SK-N-SH (cell line): ENCODE measurements around the gene GSTM5.
"Not testable (repeated sequence)": the region's sequence is repeated elsewhere in the genome, so short reads cannot be mapped to it uniquely, and the experiment has no call there.

ENCODE experiments used
- CHD2 ChIP-seq: fragments of 150-350 bp; IDR thresholded peaks from 2 replicates; pipeline ENCODE4 v1.6.1; 2018; ENCODE audit warnings: low read length; ENCODE audit not compliant: partially characterized antibody
- EP300 ChIP-seq, 2 experiments: IDR thresholded peaks; 2 replicates each; pipeline versions ENCODE4 v1.4.0 to v1.6.1; 2012; ENCODE audit warnings: borderline replicate concordance in 1 of 2, low read depth in 1 of 2, low read length in 1 of 2
- EZH2phosphoT487 ChIP-seq: fragments of 200-600 bp; sonication (generic); IDR thresholded peaks from 2 replicates; pipeline ENCODE4 v1.6.1; 2017; ENCODE audit warnings: low read depth, mixed run types, mild to moderate bottlenecking, antibody characterized with exemption, moderate library complexity, borderline replicate concordance
- JUND ChIP-seq: IDR thresholded peaks from 2 replicates; pipeline ENCODE4 v1.4.0; 2012
- POLR2AphosphoS5 ChIP-seq: IDR thresholded peaks from 2 replicates; pipeline ENCODE4 v1.6.1; 2012; ENCODE audit warnings: low read depth, low read length
- SIN3A ChIP-seq: IDR thresholded peaks from 2 replicates; pipeline ENCODE4 v1.6.1; 2012; ENCODE audit warnings: low read depth, mild to moderate bottlenecking, low read length, moderate library complexity, borderline replicate concordance
- YY1 ChIP-seq: IDR thresholded peaks from 2 replicates; pipeline ENCODE4 v1.4.0; 2012; ENCODE audit warnings: low read depth, mild to moderate bottlenecking
- TF ChIP-seq, protein P1 (sequence below): fragments of 200-600 bp; sonication (generic); IDR thresholded peaks from 2 replicates; pipeline ENCODE4 v1.6.1; 2017; ENCODE audit warnings: antibody characterized with exemption, mild to moderate bottlenecking, moderate library complexity
- TF ChIP-seq, protein P2 (sequence below): IDR thresholded peaks from 2 replicates; pipeline ENCODE4 v1.6.1; 2012; ENCODE audit warnings: mild to moderate bottlenecking, low read depth, low read length, moderate library complexity
- TF ChIP-seq, protein P3 (sequence below): fragments of 150-350 bp; IDR thresholded peaks from 2 replicates; pipeline ENCODE4 v1.6.1; 2017; ENCODE audit warnings: antibody characterized with exemption, low read length, low read depth, borderline replicate concordance

DNA sequence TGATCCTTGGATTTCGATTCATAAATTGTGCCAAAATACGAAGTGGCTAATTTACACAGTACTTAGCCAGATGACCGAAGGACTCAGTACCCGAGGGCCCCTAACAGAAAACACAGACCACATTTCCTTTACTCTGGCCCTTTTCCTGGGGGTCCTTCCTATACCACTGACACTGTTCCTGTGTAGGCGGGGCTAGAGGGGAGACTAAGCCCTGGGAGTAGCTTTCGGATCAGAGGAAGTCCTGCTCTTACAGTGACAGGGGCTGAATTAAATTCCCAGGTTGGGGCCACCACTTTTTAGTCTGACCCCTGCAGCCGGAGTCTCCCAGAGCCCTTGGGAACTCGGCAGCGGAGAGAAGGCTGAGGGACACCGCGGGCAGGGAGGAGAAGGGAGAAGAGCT is 24.9 kb upstream of the GSTM5 start:
- TF ChIP-seq, protein P1, sequence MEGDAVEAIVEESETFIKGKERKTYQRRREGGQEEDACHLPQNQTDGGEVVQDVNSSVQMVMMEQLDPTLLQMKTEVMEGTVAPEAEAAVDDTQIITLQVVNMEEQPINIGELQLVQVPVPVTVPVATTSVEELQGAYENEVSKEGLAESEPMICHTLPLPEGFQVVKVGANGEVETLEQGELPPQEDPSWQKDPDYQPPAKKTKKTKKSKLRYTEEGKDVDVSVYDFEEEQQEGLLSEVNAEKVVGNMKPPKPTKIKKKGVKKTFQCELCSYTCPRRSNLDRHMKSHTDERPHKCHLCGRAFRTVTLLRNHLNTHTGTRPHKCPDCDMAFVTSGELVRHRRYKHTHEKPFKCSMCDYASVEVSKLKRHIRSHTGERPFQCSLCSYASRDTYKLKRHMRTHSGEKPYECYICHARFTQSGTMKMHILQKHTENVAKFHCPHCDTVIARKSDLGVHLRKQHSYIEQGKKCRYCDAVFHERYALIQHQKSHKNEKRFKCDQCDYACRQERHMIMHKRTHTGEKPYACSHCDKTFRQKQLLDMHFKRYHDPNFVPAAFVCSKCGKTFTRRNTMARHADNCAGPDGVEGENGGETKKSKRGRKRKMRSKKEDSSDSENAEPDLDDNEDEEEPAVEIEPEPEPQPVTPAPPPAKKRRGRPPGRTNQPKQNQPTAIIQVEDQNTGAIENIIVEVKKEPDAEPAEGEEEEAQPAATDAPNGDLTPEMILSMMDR, result not testable (repeated sequence)
- not testable (repeated sequence) for TF ChIP-seq JUND; YY1; EP300 (IDR thresholded peaks at IDR 0.05; ENCODE audit: borderline replicate concordance in 1 of 2, low read depth in 1 of 2, low read length in 1 of 2); CHD2; EZH2phosphoT487; SIN3A; POLR2AphosphoS5
- TF ChIP-seq, protein P2, sequence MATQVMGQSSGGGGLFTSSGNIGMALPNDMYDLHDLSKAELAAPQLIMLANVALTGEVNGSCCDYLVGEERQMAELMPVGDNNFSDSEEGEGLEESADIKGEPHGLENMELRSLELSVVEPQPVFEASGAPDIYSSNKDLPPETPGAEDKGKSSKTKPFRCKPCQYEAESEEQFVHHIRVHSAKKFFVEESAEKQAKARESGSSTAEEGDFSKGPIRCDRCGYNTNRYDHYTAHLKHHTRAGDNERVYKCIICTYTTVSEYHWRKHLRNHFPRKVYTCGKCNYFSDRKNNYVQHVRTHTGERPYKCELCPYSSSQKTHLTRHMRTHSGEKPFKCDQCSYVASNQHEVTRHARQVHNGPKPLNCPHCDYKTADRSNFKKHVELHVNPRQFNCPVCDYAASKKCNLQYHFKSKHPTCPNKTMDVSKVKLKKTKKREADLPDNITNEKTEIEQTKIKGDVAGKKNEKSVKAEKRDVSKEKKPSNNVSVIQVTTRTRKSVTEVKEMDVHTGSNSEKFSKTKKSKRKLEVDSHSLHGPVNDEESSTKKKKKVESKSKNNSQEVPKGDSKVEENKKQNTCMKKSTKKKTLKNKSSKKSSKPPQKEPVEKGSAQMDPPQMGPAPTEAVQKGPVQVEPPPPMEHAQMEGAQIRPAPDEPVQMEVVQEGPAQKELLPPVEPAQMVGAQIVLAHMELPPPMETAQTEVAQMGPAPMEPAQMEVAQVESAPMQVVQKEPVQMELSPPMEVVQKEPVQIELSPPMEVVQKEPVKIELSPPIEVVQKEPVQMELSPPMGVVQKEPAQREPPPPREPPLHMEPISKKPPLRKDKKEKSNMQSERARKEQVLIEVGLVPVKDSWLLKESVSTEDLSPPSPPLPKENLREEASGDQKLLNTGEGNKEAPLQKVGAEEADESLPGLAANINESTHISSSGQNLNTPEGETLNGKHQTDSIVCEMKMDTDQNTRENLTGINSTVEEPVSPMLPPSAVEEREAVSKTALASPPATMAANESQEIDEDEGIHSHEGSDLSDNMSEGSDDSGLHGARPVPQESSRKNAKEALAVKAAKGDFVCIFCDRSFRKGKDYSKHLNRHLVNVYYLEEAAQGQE, result not testable (repeated sequence)
- TF ChIP-seq, protein P3, sequence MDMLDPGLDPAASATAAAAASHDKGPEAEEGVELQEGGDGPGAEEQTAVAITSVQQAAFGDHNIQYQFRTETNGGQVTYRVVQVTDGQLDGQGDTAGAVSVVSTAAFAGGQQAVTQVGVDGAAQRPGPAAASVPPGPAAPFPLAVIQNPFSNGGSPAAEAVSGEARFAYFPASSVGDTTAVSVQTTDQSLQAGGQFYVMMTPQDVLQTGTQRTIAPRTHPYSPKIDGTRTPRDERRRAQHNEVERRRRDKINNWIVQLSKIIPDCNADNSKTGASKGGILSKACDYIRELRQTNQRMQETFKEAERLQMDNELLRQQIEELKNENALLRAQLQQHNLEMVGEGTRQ, result not testable (repeated sequence)
